Measurements from ENCODE around the gene VPS13C.

The VPS13C gene

DNA sequence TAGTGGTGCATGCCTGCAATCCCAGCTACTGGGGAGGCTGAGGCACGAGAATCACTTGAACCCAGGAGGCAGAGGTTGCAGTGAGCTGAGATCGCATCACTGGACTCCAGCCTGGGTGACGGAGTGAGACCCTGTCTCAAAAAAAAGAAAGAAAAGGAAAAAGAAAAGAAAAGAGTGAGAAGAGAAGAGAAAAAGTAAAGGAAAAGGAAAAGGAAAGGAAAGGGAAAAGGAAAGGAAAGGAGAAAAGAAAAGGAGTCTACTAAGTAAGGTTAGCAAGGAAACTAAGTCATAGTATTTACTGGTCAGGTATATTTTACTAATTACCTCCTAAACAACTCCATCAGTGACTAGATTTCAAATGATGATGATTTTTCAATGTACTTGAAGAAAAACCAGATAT, 198.3 kb downstream of the VPS13C start:
- no peak for DNase-seq (ENCODE audit: low spot score)

- DNase-seq (ENCODE audit: low spot score), result peak; percentile 49
These were observed 202.9 kb downstream of the VPS13C start for GRCh38 chr15:61857169-61857829.

DNA sequence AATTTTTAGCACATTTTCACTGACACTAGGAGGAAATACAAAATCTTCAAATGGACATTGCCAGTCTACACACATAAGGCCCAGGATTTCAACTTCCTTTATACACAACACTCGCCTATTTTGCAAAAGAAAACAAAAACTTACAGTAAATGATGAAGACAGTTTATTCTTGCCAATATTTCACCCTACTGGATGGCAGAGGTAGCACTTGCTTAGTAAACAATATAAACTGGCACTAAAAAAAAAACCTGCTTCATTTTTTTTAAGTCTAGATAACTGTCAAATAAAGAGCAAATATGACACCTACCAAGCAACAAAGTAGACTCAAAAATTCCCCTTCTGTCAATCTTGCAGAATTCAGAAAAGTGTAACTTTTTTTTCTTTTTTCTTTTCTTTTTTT, 204.0 kb downstream of the VPS13C start:
- DNase-seq (ENCODE audit: low spot score), result no peak

DNA sequence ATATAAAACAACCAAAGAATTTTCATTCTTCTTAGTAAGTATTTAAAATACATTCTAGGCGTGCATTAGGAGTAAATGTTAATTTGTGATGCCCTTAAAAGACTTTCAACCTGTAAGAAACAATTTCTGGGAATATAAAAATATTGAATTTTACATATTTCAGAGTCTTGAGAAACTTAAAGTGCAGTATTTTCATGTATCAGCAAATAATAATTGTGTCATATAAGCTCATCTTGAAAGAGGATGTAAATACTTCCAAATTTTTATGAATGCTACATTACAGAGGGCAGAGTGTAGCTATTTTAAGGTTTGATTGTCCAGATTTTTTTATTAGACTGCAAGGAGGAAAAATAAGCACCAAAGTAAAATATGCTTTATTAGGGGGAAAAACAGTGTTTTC, 207.1 kb downstream of the VPS13C start:
- no peak for DNase-seq (ENCODE audit: low spot score)

- DNase-seq (ENCODE audit: low spot score), result no peak
These were observed 208.3 kb downstream of the VPS13C start for GRCh38 chr15:61851955-61852354.

GRCh38 chr15:61849447-61849846, 210.8 kb downstream of the VPS13C start:
- no peak for DNase-seq (ENCODE audit: low spot score)

DNA sequence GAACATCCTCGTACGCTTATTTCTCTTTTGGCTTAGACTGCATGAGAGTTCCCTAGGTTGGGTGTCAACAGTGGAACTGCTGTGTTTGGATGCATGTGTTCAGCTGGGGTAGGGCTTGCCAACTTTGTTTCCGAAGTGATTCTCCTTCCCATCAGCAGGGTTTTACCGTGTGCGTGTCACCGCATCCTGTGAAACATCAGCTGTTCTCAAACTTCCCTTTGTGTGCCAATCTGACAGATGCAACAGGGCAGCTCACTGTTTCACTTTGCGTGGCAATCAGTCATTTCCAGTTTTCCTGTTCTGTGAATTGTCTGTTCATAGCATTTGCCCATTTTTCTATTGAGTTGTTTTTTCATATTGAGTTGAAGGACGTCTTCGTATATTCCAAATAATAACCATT, 218.8 kb downstream of the VPS13C start:
- no peak for DNase-seq (ENCODE audit: low spot score)

DNA sequence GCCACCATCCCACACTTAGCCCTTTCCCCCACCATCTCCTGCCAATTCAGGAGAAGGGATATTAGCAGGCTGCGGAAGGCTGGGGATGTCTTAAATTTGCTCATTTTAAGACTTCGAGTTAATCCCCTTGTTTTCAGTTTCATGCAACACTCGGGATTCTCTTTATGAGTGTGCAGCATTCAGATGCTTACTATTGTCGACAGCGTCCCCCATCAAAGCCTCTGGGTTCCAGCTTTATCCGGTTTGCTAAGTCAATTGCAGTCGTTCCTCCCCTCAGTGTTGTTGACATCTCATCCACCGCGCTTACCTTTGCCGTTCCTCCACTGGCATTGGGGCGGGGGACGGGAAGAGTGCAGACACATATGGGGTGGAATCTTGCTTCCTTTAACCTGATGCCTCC, 220.2 kb downstream of the VPS13C start:
- DNase-seq (ENCODE audit: low spot score), result no peak

GRCh38 chr15:61839546-61839945, 220.7 kb downstream of the VPS13C start:
- no peak for DNase-seq (ENCODE audit: low spot score)

DNA sequence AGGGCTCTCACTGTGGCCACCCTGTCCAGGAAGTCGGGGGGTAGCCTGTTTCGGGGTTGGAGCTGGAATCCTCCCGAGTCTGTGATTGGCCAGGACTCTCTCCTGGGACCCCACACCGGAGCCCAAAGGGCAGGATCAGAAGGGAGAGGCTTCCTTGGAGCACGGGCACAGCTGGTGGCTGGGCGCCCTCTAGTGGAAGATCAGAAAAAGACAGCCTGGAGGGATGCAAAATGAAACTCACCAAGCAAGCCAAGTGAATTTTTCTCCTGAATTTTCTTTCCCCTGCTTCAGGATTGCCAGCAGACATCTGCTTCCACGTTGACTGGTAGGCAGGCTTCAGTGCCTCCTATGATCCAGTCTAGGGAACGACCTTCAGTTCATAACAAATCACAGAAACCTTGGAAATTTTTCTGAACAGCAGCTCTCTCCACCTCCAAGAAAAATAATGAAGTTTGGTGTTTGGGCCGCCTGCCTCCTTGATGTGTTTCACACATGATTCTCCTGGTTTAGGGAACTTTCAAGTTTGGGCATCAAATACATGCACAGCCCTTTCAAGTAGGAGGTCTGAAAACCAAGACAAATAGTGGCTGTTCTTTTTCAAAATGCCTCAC, 224.6 kb downstream of the VPS13C start:
- peak; percentile 63 for DNase-seq (ENCODE audit: low spot score)

- DNase-seq (ENCODE audit: low spot score), result no peak
These were observed 225.2 kb downstream of the VPS13C start for GRCh38 chr15:61835029-61835428.

- DNase-seq (ENCODE audit: low spot score), result peak; percentile 73
These were observed 226.1 kb downstream of the VPS13C start for GRCh38 chr15:61834076-61834697.

- no peak for DNase-seq (ENCODE audit: low spot score)
These were observed 228.0 kb downstream of the VPS13C start for GRCh38 chr15:61832223-61832622.

- DNase-seq (ENCODE audit: low spot score), result no peak
These were observed 228.7 kb downstream of the VPS13C start for GRCh38 chr15:61831505-61831921.

GRCh38 chr15:61830536-61831330, 229.5 kb downstream of the VPS13C start:
- DNase-seq (ENCODE audit: low spot score), result no peak

DNA sequence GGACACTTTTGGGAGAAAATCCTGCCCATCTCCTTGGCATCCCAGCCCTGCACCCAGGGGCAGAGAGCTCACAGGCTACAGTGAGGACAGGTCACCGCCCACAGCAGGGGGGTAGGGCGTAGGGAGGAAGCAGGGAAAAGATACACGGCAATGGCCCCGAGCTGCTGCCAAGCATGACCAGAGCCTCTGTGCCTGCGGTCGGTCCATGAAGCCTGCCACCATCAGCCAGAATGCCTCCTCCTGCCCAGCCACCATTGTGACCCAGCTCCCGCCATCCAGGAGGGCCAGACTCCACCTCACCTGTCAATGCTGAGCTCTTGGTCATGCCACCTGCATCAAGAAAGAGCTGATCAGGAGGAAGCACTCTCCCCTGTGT, 230.7 kb downstream of the VPS13C start:
- DNase-seq (ENCODE audit: low spot score), result no peak

DNA sequence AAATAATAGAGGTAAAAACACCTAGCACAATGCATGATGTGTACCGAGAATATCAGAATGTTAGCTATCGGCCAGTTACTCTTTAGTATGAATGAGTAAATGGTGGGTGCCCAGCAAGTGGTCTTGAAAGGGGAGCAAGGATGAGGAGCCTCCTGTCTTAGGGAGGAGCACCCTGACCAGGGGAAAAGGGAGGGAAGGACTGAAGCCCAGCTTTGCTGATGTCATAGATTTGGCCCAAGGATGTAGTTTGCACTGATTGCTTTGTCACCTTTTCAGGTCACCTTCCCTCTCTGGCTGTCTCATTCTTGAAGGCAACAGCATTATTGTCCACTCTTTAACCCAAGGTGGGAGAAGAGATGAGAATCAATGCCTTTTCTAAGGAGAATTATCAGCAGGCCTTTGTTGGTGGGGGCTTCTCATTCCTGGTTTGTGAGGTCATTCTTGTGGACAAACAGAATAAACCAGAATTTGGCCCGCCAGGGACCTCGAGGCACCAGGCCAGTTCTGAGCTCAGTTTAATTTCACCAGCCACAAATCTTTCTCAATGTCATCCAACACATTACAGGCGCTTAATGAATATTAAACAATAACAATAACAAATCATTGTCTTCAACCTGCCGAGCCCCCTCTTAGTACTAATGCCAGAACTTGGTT, 231.3 kb downstream of the VPS13C start:
- DNase-seq (ENCODE audit: low spot score), result no peak

DNA sequence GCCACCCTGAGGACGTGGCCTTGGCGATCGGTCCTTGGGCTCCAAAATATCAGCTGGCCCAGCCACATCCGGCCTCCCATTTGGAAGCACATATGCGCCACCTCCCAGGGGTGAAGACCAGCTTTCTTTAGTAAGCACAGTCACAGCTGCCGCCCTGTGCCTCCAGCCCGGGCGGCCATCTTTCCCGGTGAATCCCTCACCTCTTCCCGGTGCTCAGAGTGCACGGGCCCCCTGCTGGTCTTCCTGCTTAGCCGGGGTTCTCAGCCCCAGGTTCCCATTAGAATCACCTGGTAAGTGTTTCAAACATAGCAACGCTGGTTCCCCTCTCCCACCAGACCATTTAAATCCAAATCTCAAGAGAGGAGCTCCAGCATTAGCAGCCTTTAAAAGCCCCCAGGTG, 232.2 kb downstream of the VPS13C start:
- no peak for DNase-seq (ENCODE audit: low spot score)

DNA sequence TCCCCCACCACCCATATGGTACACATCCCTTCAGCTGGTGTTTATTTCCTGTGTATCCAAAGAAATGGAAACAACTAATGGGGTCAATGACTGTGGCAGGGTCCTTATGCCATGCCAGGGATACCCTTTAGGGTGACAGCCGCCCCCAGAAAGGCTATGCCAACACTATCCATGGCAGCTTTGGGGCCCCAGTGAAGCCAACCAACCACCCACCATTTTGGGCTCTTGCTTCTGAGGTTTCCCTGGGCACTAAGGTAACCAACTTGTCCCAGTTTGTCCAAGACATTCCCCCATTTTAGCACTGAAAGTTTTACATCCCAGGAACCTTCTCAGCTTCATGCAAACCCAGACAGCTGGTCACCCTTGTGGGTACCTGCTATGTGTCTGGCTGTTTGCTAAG, 233.1 kb downstream of the VPS13C start:
- no peak for DNase-seq (ENCODE audit: low spot score)

GRCh38 chr15:61824291-61824690, 236.0 kb downstream of the VPS13C start:
- no peak for DNase-seq (ENCODE audit: low spot score)

GRCh38 chr15:61822511-61822910, 237.7 kb downstream of the VPS13C start:
- DNase-seq (ENCODE audit: low spot score), result no peak

DNA sequence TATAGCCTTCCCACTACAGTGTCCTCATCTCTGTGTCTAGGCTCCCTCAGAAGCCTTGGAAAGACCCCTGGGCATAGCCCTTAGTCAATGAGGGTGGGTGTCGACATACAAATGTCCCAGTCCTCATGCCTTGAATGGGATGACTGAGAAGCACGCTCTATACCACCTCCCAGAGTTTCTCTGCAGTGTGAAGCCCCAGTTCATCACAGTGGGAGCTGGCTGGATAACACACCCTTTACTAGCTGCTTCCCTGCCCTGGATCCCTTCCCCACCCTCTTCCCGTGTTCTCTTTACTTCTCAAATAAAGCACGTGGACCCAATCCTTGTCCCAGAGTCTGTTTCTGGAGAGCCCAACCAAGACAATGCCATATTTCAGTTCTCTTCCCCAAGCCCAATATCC, 239.3 kb downstream of the VPS13C start:
- DNase-seq (ENCODE audit: low spot score), result no peak
